IMR-90 (cell line): ENCODE measurements around the gene TRMT1. TPM values are rescaled to one million over a fixed set of nuclear protein-coding genes. Genes with fewer than 3 reads are reported as not detected.

Source experiments
- ATAC-seq: fragments of 200-7000 bp; cut with Tn5 transposase; 2 replicates; pipeline ENCODE4 v1.9.1; 2020; ENCODE audit warnings: low read depth, mild to moderate bottlenecking, moderate library complexity
- BruUV-seq: library from RNA; stranded (reverse); fragments of 400-500 nt; replicated peaks from 2 replicates; lab custom pipeline; 2021; lab: Mats Ljungman, UMichigan
- CTCF ChIA-PET: fragments of 300-600 bp; formaldehyde crosslinking; extraction: SDS; loops from one replicate; lab custom pipeline; 2021; ENCODE audit warnings: antibody characterized with exemption; lab: Yijun Ruan, JAX
- POLR2A ChIA-PET: fragments of 300-600 bp; sonication (Branson Sonifier 250); formaldehyde crosslinking; loops from one replicate; lab custom pipeline; 2022; ENCODE audit warnings: antibody characterized with exemption; ENCODE audit not compliant: unreplicated experiment; lab: Charles Lee
- DNase-seq: peaks from one replicate; pipeline ENCODE4 v3.0.0; 2013
- H2AFZ ChIP-seq: replicated peaks from 2 replicates; pipeline ENCODE3; 2013; ENCODE audit warnings: low read length, mild to moderate bottlenecking; ENCODE audit not compliant: poor library complexity
- H2AK5ac ChIP-seq: 2 replicates; pipeline ENCODE4 v1.6.1; 2013; ENCODE audit warnings: low read depth, low read length, inconsistent platforms
- H2AK9ac ChIP-seq: replicated peaks from 2 replicates; pipeline ENCODE3; 2013; ENCODE audit warnings: mild to moderate bottlenecking, low read depth, low read length, moderate library complexity; ENCODE audit not compliant: poor library complexity
- H2BK120ac ChIP-seq: 2 replicates; pipeline ENCODE4 v1.6.1; 2013; ENCODE audit warnings: low read depth, low read length, inconsistent platforms
- H2BK15ac ChIP-seq: 3 replicates; pipeline ENCODE4 v1.6.1; 2013; ENCODE audit warnings: low read depth, low read length, inconsistent platforms
- H2BK20ac ChIP-seq: 2 replicates; pipeline ENCODE4 v1.6.1; 2013; ENCODE audit warnings: low read depth, mild to moderate bottlenecking, inconsistent platforms, low read length, moderate library complexity
- H2BK5ac ChIP-seq: 2 replicates; pipeline ENCODE4 v1.6.1; 2013; ENCODE audit warnings: mild to moderate bottlenecking, low read depth, low read length, inconsistent platforms; ENCODE audit not compliant: poor library complexity, severe bottlenecking
- H3K14ac ChIP-seq: replicated peaks from 2 replicates; pipeline ENCODE4 v1.6.1; 2013; ENCODE audit warnings: low read depth, low read length, inconsistent platforms
- H3K18ac ChIP-seq: 2 replicates; pipeline ENCODE4 v1.6.1; 2013; ENCODE audit warnings: low read depth, low read length, control low read depth
- H3K23ac ChIP-seq: 2 replicates; pipeline ENCODE4 v1.6.1; 2013; ENCODE audit warnings: low read depth, low read length, inconsistent platforms
- H3K27ac ChIP-seq: 2 replicates; pipeline ENCODE4 v1.5.1; 2013; ENCODE audit warnings: mild to moderate bottlenecking, control low read depth, low read length; ENCODE audit not compliant: insufficient read depth
- H3K27me3 ChIP-seq: 2 replicates; pipeline ENCODE4 v1.6.1; 2013; ENCODE audit warnings: low read length; ENCODE audit not compliant: control insufficient read depth, insufficient read depth
- H3K36me3 ChIP-seq: 2 replicates; pipeline ENCODE4 v1.6.1; 2013; ENCODE audit warnings: low read length, mixed read lengths; ENCODE audit not compliant: control insufficient read depth, insufficient read depth
- H3K4ac ChIP-seq: 2 replicates; pipeline ENCODE4 v1.6.1; 2013; ENCODE audit warnings: low read depth, low read length, inconsistent platforms
- H3K4me1 ChIP-seq: 2 replicates; pipeline ENCODE4 v1.6.1; 2013; ENCODE audit warnings: low read length, mixed read lengths; ENCODE audit not compliant: control insufficient read depth, insufficient read depth
- H3K4me2 ChIP-seq: 2 replicates; pipeline ENCODE4 v1.6.1; 2013; ENCODE audit warnings: low read depth, mild to moderate bottlenecking, control low read depth, low read length, moderate library complexity
- H3K4me3 ChIP-seq: 2 replicates; pipeline ENCODE4 v1.5.1; 2013; ENCODE audit warnings: low read depth, mild to moderate bottlenecking, control low read depth, low read length, moderate library complexity; ENCODE audit not compliant: insufficient read depth
- H3K56ac ChIP-seq: 2 replicates; pipeline ENCODE4 v1.6.1; 2013; ENCODE audit warnings: low read length, inconsistent platforms; ENCODE audit not compliant: insufficient read depth; ENCODE audit errors: extremely low read depth
- H3K79me1 ChIP-seq, 2 experiments: 2 replicates each; pipeline ENCODE4 v1.6.1; 2013; ENCODE audit warnings: low read length in 2 of 2, inconsistent platforms in 1 of 2, low read depth in 1 of 2
- H3K9ac ChIP-seq: 2 replicates; pipeline ENCODE4 v1.6.1; 2013; ENCODE audit warnings: low read depth, low read length, control low read depth
- H3K9me1 ChIP-seq: 2 replicates; pipeline ENCODE4 v1.6.1; 2013; ENCODE audit warnings: low read length, inconsistent platforms; ENCODE audit not compliant: insufficient read depth
- H3K9me3 ChIP-seq: 2 replicates; pipeline ENCODE4 v1.6.1; 2013; ENCODE audit warnings: low read length; ENCODE audit not compliant: control insufficient read depth, insufficient read depth
- H4K20me1 ChIP-seq: 2 replicates; pipeline ENCODE4 v1.6.1; 2013; ENCODE audit warnings: low read length, inconsistent platforms; ENCODE audit not compliant: insufficient read depth
- H4K5ac ChIP-seq: 2 replicates; pipeline ENCODE4 v1.6.1; 2013; ENCODE audit warnings: mild to moderate bottlenecking, low read depth, low read length, control low read depth
- H4K8ac ChIP-seq, 2 experiments: 2 replicates each; pipeline ENCODE4 v1.6.1; 2013; ENCODE audit warnings: low read depth in 2 of 2, low read length in 2 of 2, control low read depth in 1 of 2, inconsistent platforms in 1 of 2
- H4K91ac ChIP-seq: 2 replicates; pipeline ENCODE4 v1.6.1; 2013; ENCODE audit warnings: low read depth, low read length, inconsistent platforms; ENCODE audit not compliant: insufficient read depth
- CEBPB ChIP-seq: IDR thresholded peaks from 2 replicates; pipeline ENCODE4 v1.6.1; 2012; ENCODE audit warnings: low read depth, low read length, improper control_type of control experiment
- FOS ChIP-seq: fragments of 150-350 bp; IDR thresholded peaks from 2 replicates; pipeline ENCODE4 v1.6.1; 2016; ENCODE audit warnings: low read depth, low read length
- MAFK ChIP-seq: IDR thresholded peaks from 2 replicates; pipeline ENCODE4 v1.6.1; 2012; ENCODE audit warnings: low read depth, low read length, improper control_type of control experiment
- MAZ ChIP-seq: IDR thresholded peaks from 2 replicates; pipeline ENCODE4 v1.6.1; 2012; ENCODE audit warnings: low read depth, mild to moderate bottlenecking, low read length, improper control_type of control experiment, moderate library complexity, borderline replicate concordance
- MXI1 ChIP-seq: IDR thresholded peaks from 2 replicates; pipeline ENCODE4 v1.6.1; 2012; ENCODE audit warnings: low read depth, mild to moderate bottlenecking, low read length, moderate library complexity, borderline replicate concordance
- NFE2L2 ChIP-seq: fragments of 150-350 bp; IDR thresholded peaks from 2 replicates; pipeline ENCODE4 v1.6.1; 2016; ENCODE audit warnings: low read depth, mild to moderate bottlenecking, low read length
- RCOR1 ChIP-seq: IDR thresholded peaks from 2 replicates; pipeline ENCODE4 v1.6.1; 2012; ENCODE audit warnings: mild to moderate bottlenecking, low read length, improper control_type of control experiment; ENCODE audit not compliant: insufficient replicate concordance
- RFX5 ChIP-seq: IDR thresholded peaks from 2 replicates; pipeline ENCODE4 v1.8.0; 2012; ENCODE audit warnings: low read depth, mild to moderate bottlenecking, low read length, moderate library complexity
- SMC3 ChIP-seq: fragments of 150-350 bp; IDR thresholded peaks from 2 replicates; pipeline ENCODE4 v1.6.1; 2016; ENCODE audit warnings: low read depth, mild to moderate bottlenecking, antibody characterized with exemption, low read length, moderate library complexity
- WGBS, 2 experiments: methylation state at CpG; one replicate each; pipeline versions ENCODE4 v1.1.5 to v1.1.7; 2013; ENCODE audit warnings: missing lambda C conversion rate in 2 of 2; ENCODE audit not compliant: insufficient read length in 1 of 2; ENCODE audit errors: extremely low coverage in 2 of 2; 5-methylcytosine and 5-hydroxymethylcytosine counted together
- dilution Hi-C: fragments of 300-500 bp; cut with HindIII; formaldehyde crosslinking; loops from one replicate; pipeline ENCODE4 v1.14.3; 2018; ENCODE audit warnings: low sequenced_read_pairs; ENCODE audit not compliant: unreplicated experiment
- in situ Hi-C: fragments of 300-500 bp; cut with MboI; formaldehyde crosslinking; loops from 3 replicates; pipeline ENCODE4 v1.14.3; 2019; ENCODE audit warnings: low sequenced_read_pairs, inconsistent platforms, mixed read lengths
- intact Hi-C: fragments of 100-400 bp; cut with micrococcal nuclease; formaldehyde crosslinking; loops from 2 replicates; pipeline ENCODE4 v1.10.0; 2022
- polyA plus RNA-seq, 3 experiments: library from polyadenylated mRNA; depleted of rRNA; stranded (reverse); fragments of >200 nt; gene quantifications; 2 replicates each; pipeline ENCODE4 v1.2.3, GENCODE V29; 2012; ENCODE audit warnings: low replicate concordance in 1 of 3
- total RNA-seq: library from RNA; depleted of rRNA; stranded (reverse); fragments of >200 nt; gene quantifications from 2 replicates; pipeline ENCODE4 v1.2.3, GENCODE V29; 2012

The TRMT1 gene
- total and polyA plus RNA-seq, 2 of the 4 experiments (the other 2 are of a cell fraction): 28.3 to 56.0 TPM

DNA sequence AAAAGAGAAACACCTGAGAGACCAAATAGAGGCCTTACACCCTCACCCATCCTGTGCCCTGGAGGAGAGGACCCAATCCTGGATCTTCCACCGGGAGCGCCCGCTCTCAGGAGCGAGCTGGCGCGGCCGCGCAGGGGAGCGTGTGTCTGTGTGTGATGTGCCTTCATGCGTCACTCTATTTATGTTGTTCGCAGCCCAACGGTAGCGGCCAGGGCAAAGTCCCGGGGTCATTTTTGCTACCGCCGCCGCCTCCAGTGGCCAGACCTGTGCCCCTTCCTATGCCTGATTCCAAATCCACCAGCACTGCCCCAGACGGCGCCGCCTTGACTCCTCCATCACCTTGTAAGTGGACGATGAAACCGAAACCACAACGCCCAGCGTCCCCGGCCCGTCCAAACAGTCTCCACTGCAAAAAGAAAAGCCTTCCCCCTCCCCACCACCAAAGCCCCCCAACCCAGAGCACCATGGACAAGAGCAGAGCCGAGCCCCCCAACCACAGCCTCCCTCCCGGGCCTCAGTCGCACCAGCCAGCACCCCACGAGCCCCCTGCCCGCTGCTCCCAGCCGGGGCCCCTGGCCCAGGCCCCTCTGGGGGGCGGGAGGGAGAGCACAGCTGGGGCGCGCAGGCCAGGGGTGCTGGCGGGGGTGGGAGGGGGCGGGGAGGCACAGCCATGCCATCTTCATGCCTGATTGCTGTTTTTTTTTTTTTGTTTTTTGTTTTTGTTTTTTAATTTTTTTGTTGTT is 28.6 kb downstream of the TRMT1 start:
- H2AFZ ChIP-seq: no peak overlapping the region
- H4K5ac ChIP-seq: no peak overlapping the region
- CTCF ChIA-PET: interaction anchor here (0.8 kb wide), 1 partner anchor 122 kb away, joined by 3 read pairs; no protein-coding TSS in a partner anchor
- H3K56ac ChIP-seq: no peak overlapping the region
- H2AK5ac ChIP-seq: no peak overlapping the region
- H3K9ac ChIP-seq: no peak overlapping the region
- no peak overlapping the region for H3K4ac ChIP-seq
- no peak overlapping the region for H2BK15ac ChIP-seq
- no peaks in the 10 kb centered on the region for H3K9me1 ChIP-seq
- 72% methylated on average over 7 of the region's 37 CpGs; no CpG with 5 or more reads in 1 of the 2 experiments for WGBS, 2 experiments
- intact Hi-C loops: no loop called here
- no peak overlapping the region for H2AK9ac ChIP-seq
- peaks cover 9% of the 10 kb centered on the region; the same call in 1 of the 2 replicates for H3K4me1 ChIP-seq
- no peak overlapping the region for H3K18ac ChIP-seq
- H2BK20ac ChIP-seq: no peak overlapping the region
- H3K36me3 ChIP-seq: peaks cover 47% of the 10 kb centered on the region
- H3K9me3 ChIP-seq: no peaks in the 10 kb centered on the region
- no peaks in the 10 kb centered on the region for H3K27me3 ChIP-seq
- TF ChIP-seq MAZ: no peak
- TF ChIP-seq FOS: no peak
- TF ChIP-seq MXI1: no peak
- no peak for TF ChIP-seq MAFK
- no peak for TF ChIP-seq RCOR1
- TF ChIP-seq RFX5: no peak
- no peak for TF ChIP-seq NFE2L2
- no peak for TF ChIP-seq SMC3
- no peak for TF ChIP-seq CEBPB
- POLR2A ChIA-PET: no interaction called here
- H2BK5ac ChIP-seq: no peak overlapping the region
- H3K27ac ChIP-seq: no peak overlapping the region
- H4K20me1 ChIP-seq: peaks cover 5% of the 10 kb centered on the region; the same call in 1 of the 2 replicates
- no peak for DNase-seq
- in situ Hi-C loops: no loop called here
- H3K4me3 ChIP-seq: no peak overlapping the region
- H3K79me1 ChIP-seq: 0 out of 4 replicates have a peak, but pooled peaks cover 0 to 8% of the 10 kb centered on the region in 2 experiments
- H4K8ac ChIP-seq: no peak overlapping the region
- dilution Hi-C loops: no loop called here
- no TSS peak for BruUV-seq
- no peak for ATAC-seq
- H3K23ac ChIP-seq: no peak overlapping the region
- no peak overlapping the region for H4K91ac ChIP-seq
- H3K4me2 ChIP-seq: no peak overlapping the region
- H3K14ac ChIP-seq: no peak overlapping the region
- no peak overlapping the region for H2BK120ac ChIP-seq
